ENCODE results near the gene GABPA.

Gene GABPA

DNA sequence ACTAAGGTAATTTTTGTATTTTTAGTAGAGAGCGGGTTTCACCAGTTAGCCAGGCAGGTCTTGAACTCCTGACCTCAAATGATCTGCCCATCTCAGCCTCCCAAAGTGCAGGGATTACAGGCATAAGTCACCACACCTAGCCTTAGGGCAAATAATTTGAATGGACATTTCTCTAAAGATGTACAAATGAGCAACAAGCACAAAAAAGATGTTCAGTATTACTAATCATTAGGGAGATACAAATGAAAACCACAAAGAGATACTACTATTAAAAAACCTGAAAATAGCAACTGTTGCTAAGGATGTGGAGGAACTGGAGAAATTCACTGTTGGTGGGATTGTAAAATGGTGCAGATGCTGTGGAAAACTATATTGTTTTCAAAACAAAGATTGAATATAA is 79.1 kb downstream of the GABPA start:
- no peak for DNase-seq

DNA sequence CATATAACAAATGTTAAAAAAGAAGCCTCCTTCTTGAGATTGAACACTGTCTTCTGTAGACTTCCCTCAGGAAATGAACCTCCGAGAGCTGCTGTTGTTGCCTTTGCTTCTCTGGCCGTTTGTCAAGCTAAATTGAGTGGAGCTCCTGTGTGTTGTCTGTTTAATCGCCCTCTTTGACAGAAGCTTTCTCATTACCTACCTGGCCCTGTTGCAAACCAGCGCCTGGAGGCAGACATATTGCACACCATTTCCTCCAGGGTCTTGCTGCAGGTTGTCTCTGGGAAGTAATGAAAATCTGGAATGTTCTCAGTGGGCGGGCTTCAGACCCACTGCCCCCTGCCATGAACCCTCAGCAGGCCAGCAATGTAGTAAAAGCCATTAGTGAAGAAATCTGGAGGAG is 83.3 kb downstream of the GABPA start:
- no peak for DNase-seq

DNA sequence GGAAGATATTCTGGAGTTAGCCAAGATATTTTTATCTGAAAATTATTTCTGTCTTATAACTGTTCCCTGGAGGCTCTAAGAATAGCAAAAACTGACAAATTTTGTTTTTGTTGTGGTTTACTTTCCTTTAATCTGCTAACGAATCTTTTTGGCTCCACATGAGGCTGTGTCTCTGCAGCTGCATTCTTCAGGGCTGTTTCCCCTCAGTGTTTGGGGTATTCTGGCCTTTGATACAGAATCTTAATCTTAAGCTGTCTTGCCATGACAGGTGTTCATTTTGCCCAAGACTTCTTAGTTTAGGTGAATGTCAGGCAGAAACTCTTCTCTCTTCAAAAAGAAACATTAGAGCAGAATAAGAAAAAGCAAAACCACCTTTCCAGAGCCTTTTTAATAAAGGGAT is 83.8 kb downstream of the GABPA start:
- DNase-seq = no peak
